ACHN (cell line): Measurements from ENCODE around the gene NCK2.
"Not testable (repeated sequence)": the region's sequence is repeated elsewhere in the genome, so short reads cannot be mapped to it uniquely, and the experiment has no call there.

Experiments
- DNase-seq: peaks from one replicate; pipeline ENCODE4 v3.0.0-alpha.2; 2015
- in situ Hi-C: cut with HindIII; loops from 2 replicates; pipeline ENCODE4 v1.10.0; 2017; ENCODE audit warnings: low sequenced_read_pairs, low pct_ligation_motif_present, low pct_unique_long_range_greater_than_20kb

Gene NCK2

DNA sequence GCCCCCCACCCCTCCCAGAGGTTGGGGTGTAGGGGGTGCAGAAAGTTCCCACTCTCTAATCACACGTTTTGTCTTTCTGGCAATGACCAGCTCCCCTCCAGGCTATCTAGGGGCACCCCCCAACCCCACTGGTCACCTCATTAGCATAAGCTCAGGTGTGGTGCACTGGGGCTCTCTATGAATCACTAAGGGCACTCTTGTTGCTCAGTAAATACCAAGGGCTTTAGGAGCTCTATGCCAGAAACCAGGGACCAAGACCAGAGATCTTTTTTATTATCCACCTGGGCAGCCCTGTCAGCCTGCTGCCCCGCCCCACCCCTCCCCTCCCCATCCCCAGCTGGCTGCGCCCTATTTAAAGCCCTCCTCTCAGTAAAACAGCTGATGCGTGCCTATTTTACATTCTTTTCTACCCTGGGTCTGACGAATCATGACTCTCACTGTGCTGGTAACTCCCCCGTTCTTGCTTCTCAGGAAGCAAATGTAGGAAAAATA is 24.3 kb downstream of the NCK2 start:
- peak; percentile 70 for DNase-seq
- in situ Hi-C loops: no loop called here

DNA sequence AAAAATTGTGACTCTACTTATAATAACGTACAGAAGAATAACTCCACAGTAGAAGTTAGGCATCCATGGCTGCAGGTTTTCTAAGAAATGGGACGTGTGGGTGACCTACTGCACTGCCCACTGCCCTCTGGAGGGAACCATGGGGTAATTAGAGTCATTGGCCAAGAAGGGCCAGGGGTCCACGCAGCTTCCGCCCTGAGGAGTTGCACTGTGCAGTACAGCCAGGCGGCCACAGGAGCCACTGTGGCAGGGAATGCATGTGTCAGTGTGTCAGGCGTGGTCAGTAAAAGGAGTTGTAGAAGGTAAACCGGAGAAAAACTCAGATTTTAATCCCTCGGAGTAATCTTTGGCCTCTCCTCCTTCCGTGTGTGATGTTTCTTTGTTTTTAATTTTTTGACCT is 24.8 kb downstream of the NCK2 start:
- in situ Hi-C loops: no loop called here
- DNase-seq: peak; percentile 71

DNA sequence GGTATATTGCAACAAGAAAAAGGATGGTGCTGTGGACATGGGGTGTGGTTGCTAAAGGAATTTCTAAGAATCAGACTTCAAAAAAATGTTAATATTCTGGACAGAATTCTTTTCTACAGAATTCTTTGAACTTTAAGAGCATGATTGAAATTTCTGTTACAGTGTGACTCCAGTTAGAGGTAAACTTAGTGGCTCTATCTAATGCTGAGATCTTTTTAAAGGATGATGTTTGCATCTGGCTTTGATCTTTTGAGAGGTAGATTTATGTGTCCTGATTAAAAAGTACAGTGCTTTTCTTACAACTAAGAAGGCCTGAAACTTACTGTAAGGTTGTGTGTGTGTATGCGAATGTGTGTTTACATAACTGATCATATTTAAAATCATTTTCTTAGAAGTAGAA is 25.4 kb downstream of the NCK2 start:
- no peak for DNase-seq
- in situ Hi-C loops: no loop called here

DNA sequence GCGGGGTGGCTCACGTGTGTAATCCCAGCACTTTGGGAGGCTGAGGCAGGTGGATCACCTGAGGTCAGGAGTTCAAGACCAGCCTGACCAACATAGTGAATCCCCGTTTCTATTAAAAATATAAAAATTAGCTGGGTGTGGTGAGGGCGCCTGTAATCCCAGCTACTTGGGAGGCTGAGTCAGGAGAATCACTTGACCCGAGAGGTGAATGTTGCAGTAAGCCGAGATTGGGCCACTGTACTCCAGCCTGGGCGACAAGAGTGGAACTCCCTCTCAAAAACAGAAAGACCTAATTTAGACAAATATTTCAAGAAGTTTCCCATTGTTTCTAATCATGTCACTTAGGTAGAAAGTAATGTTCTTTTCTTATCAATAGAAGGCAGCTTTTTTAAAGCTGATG is 26.6 kb downstream of the NCK2 start:
- in situ Hi-C loops, DNase-seq: not testable (repeated sequence)

DNA sequence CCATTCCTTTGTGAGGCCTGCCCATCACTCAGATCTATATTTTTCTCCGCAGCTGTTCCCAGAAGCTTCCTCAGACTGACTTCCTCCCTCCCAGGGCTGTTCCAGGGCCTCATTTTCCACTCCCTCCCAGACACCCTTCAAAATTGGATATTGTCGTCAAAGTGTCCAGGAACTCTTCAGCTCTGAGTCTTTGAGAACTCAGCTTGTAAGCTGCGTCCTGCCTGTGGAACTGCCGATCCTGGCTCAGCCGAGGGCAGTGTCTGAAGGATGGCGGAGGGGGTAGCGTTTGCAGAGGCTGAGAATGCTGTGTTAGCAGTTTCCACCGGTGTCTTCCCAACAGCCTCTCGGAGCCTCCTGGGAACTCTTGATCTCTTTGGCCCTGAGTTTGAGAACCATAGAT is 27.1 kb downstream of the NCK2 start:
- in situ Hi-C loops: no loop called here
- no peak for DNase-seq

DNA sequence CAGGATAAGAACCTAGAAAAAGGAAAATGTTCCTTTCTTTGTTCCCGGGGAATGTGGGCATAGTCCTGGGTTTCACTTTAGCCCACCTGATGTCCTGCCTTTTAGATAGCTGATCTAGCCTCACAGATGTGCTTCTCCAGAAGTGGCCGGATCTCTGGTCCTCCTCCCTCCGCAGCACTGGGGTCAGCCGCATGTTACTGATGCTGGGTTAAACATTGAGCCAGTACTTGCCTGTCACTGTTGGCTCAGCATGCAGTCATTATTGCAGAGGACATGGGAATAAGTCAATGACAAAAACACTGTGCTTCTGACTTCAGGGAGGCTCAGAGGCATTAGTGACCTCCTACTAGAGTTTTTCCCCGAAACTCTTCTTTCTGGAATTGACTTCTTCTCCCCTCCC is 27.6 kb downstream of the NCK2 start:
- in situ Hi-C loops: no loop called here
- no peak for DNase-seq

DNA sequence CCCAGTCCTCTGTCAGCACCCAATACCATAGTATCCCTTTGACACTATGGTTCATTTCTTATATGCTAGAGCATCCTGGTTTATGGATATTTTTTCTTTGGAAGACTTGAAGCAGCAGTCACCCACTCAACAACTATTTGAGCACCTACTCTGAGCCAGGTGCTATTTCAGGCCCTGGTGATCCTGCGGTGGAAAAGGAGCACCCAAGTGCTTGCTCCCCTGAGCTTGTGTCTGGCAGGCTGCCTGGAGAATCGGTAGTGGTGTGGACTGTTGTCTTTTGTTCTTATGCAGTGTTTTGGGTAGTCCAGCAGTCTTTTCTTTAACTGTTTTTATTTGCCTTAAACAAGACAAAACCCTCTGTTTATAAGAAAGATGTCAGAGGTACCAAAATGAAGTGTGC is 28.9 kb downstream of the NCK2 start:
- in situ Hi-C loops: no loop called here
- no peak for DNase-seq

DNA sequence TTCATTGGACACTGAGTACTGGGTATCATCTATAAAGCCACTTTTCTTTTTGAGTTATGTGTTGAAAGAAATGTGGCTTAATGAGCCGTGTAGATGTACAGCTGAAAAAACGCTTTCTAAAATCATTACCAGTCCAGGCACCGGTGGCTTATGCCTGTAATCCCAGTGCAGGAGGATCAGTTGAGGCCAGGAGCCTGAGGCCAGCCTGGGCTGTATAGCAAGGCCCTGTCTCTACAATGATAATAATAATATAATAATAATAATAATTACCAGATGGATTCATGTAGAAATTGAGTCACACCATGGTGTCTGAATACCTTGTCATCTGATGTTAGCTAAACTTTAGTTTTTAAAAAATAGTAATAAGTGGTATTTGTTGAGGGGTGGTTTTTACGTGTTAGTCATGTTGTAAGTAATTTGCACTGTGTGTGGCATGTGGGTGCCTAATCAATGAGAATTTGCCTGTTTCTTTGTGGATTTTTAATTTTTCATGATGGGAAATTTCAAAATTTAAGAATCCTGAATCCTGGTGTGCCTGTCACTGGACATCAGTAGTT is 30.1 kb downstream of the NCK2 start:
- in situ Hi-C loops: no loop called here
- DNase-seq: no peak

DNA sequence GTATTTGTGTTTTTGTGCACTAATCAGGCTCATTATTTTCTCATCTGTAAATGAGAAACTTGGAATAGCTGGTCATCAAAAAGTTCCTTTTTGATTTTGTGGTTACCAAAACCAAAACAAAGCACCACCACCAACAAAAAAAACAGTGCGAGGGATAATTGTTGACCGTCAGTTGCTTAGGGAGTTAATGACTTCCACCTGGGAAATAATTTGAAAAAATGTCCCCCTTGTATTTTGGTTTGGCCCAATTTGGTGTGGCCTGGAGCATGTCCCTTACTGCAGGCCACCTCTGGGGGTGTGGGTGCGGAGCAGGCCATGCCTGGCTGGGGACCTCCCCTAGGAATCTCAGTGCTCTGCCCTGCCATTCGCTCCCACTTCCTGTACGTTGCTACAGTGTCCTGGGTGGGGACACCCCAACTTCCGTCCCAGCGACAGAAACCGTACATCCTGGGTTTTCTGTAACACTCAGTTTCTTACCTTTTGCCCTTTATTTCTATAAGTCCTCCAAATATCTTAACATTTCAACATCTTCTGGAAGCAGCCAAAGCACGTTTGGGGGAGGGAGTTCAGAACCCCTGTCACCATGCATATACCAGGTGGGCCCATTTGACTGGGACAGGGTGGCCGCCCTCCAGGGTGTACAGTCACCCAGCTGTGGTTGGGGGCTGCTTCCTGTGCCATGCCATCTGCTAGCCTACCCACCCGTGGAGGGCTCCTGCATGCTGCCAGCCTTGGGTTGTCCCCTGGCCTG is 31.3 kb downstream of the NCK2 start:
- in situ Hi-C loops: no loop called here
- no peak for DNase-seq

DNA sequence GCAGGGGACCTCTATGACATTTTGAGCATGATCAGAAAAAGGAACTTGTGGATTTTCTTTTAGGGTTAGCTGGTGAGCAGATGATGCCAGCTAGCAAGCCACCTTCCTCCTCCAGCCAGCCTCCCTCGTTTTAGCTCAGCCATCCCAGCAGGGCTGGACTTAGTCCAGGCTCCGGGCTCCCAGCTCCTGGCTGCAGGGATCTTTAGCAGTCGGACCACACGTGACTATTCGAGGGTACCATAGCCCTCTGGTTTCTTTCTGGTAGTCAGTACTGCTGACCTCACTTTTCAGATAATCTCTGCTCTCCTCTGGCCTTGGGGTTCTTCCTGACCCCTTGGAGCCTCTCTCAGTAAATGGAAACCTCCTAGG is 31.8 kb downstream of the NCK2 start:
- DNase-seq: no peak
- in situ Hi-C loops: no loop called here

DNA sequence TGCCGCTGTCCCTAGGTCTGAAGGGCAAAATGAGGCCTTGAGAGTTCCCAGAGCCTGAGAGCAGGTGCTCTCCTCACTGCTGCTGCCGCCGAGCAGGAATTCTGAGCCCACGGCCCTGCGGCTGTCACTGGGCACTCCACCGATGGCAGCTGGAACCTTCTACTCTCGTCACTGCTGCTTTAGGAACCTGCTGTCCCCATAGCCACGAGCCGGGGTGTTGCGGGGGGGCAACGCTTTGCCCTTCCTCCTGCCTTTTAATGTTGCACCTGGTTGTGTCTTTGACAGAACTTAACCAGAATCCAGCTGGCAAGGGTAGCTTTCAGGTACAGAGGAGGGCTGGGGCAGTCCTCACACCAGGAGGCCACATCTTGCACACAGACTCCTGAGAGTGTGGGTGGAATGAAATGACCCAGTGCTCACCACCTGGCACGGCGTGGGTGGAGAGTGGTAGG is 32.3 kb downstream of the NCK2 start:
- no peak for DNase-seq
- in situ Hi-C loops: no loop called here

DNA sequence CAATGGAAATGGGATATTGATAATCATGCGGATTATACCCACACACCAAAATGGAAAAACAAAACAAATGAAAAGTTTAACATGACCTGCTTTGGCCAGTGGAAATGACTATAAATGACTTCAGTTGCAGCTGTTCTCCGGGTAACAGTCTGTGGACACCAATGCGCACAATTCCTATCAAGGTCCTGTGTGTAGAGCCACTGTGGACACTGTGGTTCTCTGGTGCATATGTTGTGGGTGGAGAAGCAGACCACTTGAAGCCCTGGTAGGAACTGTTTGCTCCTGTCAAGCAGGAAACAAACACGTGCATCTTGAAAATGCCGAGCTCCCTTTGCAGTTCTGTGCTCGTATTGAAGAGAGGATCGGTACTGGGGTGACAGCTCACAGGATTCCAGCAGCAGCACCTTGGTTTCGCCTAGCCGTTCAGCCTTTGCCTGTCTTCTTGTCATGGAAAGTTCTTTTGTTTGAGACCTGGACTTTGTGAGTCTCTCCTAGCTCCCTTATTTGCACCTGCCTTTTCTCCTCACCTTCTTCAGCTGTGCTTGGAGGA is 32.9 kb downstream of the NCK2 start:
- in situ Hi-C loops: no loop called here
- DNase-seq: no peak

DNA sequence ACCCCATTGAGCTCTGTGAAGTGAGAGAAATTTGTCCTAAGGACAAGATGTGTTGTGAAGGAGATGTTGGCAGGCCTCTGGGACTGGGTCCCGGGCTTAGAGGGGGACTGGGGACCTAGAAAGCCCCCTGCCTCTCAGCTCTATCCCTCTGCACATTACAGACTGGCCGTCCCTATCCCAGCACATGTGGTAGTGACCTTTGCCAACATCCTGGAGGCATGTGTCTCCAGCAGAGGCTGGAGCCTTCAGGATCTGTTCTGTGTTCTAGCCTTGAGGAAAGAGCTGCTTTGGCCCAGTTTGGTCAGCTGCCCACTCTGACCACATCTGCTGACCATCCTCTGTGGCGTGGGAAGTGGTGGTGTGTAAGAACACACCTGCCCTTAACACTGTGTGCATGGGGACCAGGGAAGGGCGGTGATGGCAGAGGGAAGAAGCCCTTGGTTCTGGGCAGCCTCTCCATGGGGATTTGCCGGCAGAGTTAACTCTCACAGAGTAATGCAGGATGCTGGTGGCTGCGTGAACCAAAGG is 33.4 kb downstream of the NCK2 start:
- in situ Hi-C loops: no loop called here
- DNase-seq: no peak

DNA sequence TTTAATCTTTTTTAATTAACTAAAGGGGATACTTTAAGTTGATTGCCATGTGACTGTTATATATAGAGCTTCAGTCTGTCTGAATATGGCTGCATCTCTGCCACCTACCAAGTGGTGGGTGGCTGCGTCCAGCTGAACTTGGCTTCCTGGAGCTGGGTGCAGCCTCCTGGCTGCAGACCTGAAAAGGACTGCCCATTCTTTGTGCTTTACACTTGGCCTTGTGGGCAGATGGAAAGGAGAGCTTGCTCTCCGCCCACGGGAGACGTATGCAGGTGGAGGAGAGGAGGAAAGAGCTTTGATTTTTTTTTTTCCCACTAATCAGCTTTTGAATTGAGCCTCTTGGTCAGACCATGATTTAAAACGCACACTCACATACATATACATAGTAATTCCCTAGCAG is 34.7 kb downstream of the NCK2 start:
- no peak for DNase-seq
- in situ Hi-C loops: no loop called here

DNA sequence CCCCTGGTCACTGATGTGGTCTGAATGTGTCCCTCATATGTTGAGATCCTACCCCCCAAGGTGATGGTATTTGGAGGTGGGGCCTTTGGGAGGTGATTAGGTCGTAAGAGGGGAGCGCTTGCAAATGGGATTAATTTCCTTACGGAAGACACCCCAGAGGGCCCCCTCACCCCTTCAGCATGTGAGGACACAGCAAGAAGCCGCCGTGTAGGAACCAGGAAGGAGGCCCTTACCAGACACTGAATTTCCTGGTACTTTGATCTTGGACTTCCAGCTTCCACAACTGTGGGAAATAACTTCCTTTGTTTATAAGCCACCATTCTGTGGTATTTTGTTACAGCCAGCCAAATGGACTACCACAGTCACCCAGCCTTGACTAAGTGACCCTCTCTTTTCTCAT is 35.9 kb downstream of the NCK2 start:
- DNase-seq: no peak
- in situ Hi-C loops: no loop called here

DNA sequence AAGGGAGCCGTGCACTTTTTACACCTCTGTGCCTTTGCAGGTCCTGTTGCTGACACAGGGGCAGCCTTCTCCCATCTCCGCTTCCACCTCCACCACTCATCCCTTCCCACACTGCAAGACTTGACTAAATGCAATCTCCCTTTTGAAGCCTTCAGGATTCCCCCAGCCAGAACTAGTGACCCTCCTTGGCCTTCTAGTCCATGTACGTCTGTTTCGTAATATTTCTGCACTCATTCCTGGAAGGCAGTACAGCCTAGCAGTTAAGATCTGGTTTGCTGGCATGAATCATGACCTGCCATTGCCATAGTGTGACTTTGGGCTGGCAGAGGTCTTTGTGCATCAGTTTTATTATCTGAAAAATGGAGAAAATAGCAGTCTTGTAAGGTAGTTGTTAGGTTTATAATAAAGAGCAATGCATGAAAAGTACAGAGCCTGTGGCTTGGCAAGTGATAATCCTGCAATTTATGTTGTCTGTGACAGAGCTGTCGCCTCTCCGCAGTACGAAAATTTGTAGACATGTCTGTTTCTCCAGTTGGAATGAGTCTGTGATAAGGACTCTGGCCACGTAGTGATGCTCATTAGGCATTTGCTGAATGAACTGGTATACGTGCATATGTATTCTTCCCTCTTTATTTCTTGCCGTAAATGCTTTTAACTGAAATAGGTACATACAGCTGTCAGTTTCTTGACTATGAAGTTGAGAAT is 36.7 kb downstream of the NCK2 start:
- DNase-seq: no peak
- in situ Hi-C loops: no loop called here

DNA sequence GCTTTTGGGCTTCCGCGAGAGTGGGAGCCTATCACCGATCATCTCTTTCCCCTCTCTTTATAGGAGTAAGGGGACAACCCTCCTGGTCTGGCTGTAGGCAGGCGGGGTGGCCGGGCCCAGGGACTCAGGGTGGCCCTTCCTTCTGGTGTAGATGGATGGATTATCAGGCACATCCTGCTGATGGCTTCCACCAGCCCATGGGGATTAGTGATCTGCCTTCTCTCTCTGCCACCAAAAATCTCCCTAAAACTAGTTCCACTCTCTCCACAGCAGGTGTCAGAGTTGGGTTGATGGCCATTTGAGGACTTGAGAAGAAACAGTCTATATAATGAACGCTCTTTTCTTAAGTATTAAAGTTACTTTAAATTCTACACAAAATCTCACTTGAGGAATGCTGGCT is 37.4 kb downstream of the NCK2 start:
- in situ Hi-C loops: no loop called here
- DNase-seq: no peak

DNA sequence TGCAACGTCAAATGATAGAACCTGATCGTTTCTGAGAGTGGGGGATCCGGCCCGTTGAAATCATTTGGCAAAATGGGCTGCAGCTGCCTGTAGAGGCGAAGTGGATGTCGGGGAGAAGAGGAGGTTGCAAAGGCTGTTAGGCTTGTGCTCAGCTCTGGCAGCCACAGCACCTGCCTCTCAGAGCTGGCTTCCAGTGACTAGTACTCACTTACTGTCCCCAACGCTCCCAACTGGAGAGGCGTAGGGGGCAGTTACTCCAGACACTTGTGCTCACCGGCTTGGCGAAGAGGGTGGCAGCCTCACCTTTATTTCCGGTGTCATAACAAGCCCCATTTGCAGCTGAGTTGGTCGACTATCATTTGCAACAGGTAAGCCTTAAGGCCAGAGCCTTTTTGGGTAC is 37.9 kb downstream of the NCK2 start:
- in situ Hi-C loops: no loop called here
- no peak for DNase-seq

DNA sequence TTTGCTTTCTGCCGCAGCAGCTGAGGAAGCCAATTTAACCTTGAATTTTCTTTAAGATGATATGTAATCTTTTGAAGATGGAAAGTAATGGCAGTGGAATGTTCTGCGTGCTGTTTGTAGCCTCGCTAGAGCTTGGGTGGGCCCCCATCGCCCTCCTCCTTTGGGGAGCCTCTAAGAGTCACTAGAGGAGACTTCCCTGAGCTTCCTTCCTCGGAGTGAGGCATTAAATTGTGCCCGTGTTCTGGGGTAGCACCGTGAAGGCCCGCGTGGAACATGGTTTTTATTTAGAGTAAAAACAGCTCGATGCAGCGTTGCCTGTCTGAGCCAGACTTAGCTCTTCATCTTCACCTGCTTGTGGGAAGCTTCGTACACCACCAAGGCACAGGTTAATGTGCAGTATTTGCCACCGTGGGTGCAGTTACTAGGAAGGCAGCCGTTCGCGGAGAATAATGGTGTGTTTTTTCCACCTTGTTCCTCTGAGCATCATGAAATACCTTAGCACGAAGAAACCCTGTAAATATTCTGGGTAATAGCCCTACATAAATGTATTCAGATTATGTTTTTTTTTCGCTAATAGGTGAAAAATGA is 38.5 kb downstream of the NCK2 start:
- no peak for DNase-seq
- in situ Hi-C loops: no loop called here
